Smooth muscle cell of bladder (primary cell): ENCODE data around the gene DNLZ. TPM values are rescaled to one million over a fixed set of nuclear protein-coding genes. Genes with fewer than 3 reads are reported as not detected.

Experiments
- total RNA-seq: library from RNA; depleted of rRNA; stranded (reverse); fragments of >200 nt; gene quantifications from 2 replicates; pipeline ENCODE4 v1.2.3, GENCODE V29; 2014

DNLZ gene
- 10.7 and 13.4 TPM in 2 replicates for total RNA-seq

GRCh38 chr9:136363106-136363948, at the start of gene DNLZ:
DNLZ (minus strand) TSS chr9:136363744; CDS start chr9:136363714, 30 bp downstream.

GRCh38 chr9:136410500-136411287, 47.1 kb upstream of the DNLZ start, which contains the start of the genes ENTR1 and PMPCA:
ENTR1 (minus strand) TSS chr9:136410614; CDS start chr9:136410397, 217 bp downstream.
PMPCA (plus strand) TSS chr9:136410658; CDS start chr9:136410669, 11 bp downstream.

GRCh38 chr9:136400038-136400834, 36.7 kb upstream of the DNLZ start, which contains the start of gene SNAPC4:
SNAPC4 (minus strand) TSS chr9:136400170; CDS start chr9:136398428, 1,742 bp downstream.

GRCh38 chr9:136373300-136374182, 10.0 kb upstream of the DNLZ start, which contains the start of gene CARD9:
CARD9 (minus strand) TSS chr9:136373669; CDS start chr9:136372078, 1,591 bp downstream.

GRCh38 chr9:136327304-136327974, 36.1 kb downstream of the DNLZ start, which contains the start of gene GPSM1:
GPSM1 (plus strand) TSS chr9:136327539; CDS start chr9:136327696, 157 bp downstream.

Other genes with a start within 250 kb of the DNLZ start
- gene TMEM250, start 244.9 kb downstream of the DNLZ start, total RNA-seq: 24.7 and 48.6 TPM in 2 replicates
- gene LHX3, start 158.6 kb downstream of the DNLZ start, total RNA-seq: not detected in 2 replicates
- gene QSOX2, start 117.9 kb downstream of the DNLZ start, total RNA-seq: 9.1 and 10.3 TPM in 2 replicates
- under 0.01 TPM in 2 replicates for gene CCDC187, start 59.6 kb downstream of the DNLZ start, total RNA-seq
- gene GPSM1, start 36.2 kb downstream of the DNLZ start, total RNA-seq: 27.4 and 37.9 TPM in 2 replicates
- gene CARD9, start 9.9 kb upstream of the DNLZ start, total RNA-seq: 2.2 and 3.0 TPM in 2 replicates
- 5.1 and 6.6 TPM in 2 replicates for gene SNAPC4, start 36.4 kb upstream of the DNLZ start, total RNA-seq
- gene ENTR1, start 46.9 kb upstream of the DNLZ start, total RNA-seq: 20.3 and 31.3 TPM in 2 replicates
- 35.4 and 47.1 TPM in 2 replicates for gene PMPCA, start 46.9 kb upstream of the DNLZ start, total RNA-seq
- gene INPP5E, start 76.1 kb upstream of the DNLZ start, total RNA-seq: 4.1 and 4.5 TPM in 2 replicates
- gene SEC16A, start 119.3 kb upstream of the DNLZ start, total RNA-seq: 12.7 and 18.7 TPM in 2 replicates
- 13.5 and 17.4 TPM in 2 replicates for gene NOTCH1, start 182.3 kb upstream of the DNLZ start, total RNA-seq